Mesenchymal stem cell (in vitro differentiated cells and primary cell): ENCODE measurements around the gene JPT2.

Source experiments
- DNase-seq: peaks from one replicate; pipeline ENCODE4 v3.0.0-alpha.2; 2013
- H2AFZ ChIP-seq: one replicate; pipeline ENCODE4 v1.6.1; 2013; ENCODE audit warnings: low read depth, mild to moderate bottlenecking, control low read depth, inconsistent platforms, low read length, moderate library complexity
- H2AK5ac ChIP-seq: 2 replicates; pipeline ENCODE4 v1.6.1; 2013; ENCODE audit warnings: low read length, moderate library complexity, mild to moderate bottlenecking, inconsistent platforms; ENCODE audit not compliant: severe bottlenecking
- H2BK120ac ChIP-seq: one replicate; pipeline ENCODE4 v1.6.1; 2013; ENCODE audit warnings: low read depth, mild to moderate bottlenecking, inconsistent platforms, low read length, moderate library complexity
- H2BK12ac ChIP-seq, 2 experiments: one replicate each; pipeline ENCODE4 v1.6.1; 2013; ENCODE audit warnings: inconsistent platforms in 2 of 2, low read length in 2 of 2, mild to moderate bottlenecking in 2 of 2, moderate library complexity in 2 of 2, control low read depth in 1 of 2
- H2BK15ac ChIP-seq: one replicate; pipeline ENCODE4 v1.6.1; 2013; ENCODE audit warnings: mild to moderate bottlenecking, low read depth, inconsistent platforms; ENCODE audit not compliant: poor library complexity, severe bottlenecking
- H2BK5ac ChIP-seq: 2 replicates; pipeline ENCODE4 v1.6.1; 2013; ENCODE audit warnings: low read depth, mild to moderate bottlenecking, low read length, control low read depth, inconsistent platforms; ENCODE audit not compliant: poor library complexity, severe bottlenecking
- H3K14ac ChIP-seq, 2 experiments: one replicate each; pipeline ENCODE4 v1.6.1; 2013; ENCODE audit warnings: inconsistent platforms in 2 of 2, low read length in 2 of 2, control low read depth in 1 of 2, mild to moderate bottlenecking in 1 of 2, moderate library complexity in 1 of 2
- H3K18ac ChIP-seq, 2 experiments: one replicate each; pipeline ENCODE4 v1.6.1; 2013; ENCODE audit warnings: inconsistent platforms in 2 of 2, low read length in 2 of 2, control low read depth in 1 of 2, low read depth in 1 of 2, mild to moderate bottlenecking in 1 of 2
- H3K23ac ChIP-seq, 2 experiments: one replicate each; pipeline ENCODE4 v1.6.1; 2013; ENCODE audit warnings: inconsistent platforms in 2 of 2, low read length in 2 of 2, mild to moderate bottlenecking in 2 of 2, moderate library complexity in 2 of 2, control low read depth in 1 of 2
- H3K27ac ChIP-seq: 2 replicates; pipeline ENCODE4 v1.5.1; 2013; ENCODE audit warnings: mild to moderate bottlenecking, moderate library complexity, low read length, control low read depth, inconsistent platforms; ENCODE audit not compliant: poor library complexity, severe bottlenecking
- H3K27me3 ChIP-seq, 2 experiments: 2 replicates each; pipeline versions ENCODE4 v1.6.1 to v1.7.0; 2013; ENCODE audit warnings: low read length in 2 of 2, mild to moderate bottlenecking in 2 of 2, moderate library complexity in 2 of 2, control low read depth in 1 of 2, inconsistent platforms in 1 of 2; ENCODE audit not compliant: control insufficient read depth in 1 of 2, insufficient read depth in 1 of 2
- H3K36me3 ChIP-seq, 2 experiments: 2 replicates each; pipeline versions ENCODE4 v1.6.1 to v1.7.0; 2013; ENCODE audit warnings: low read length in 2 of 2, control low read depth in 1 of 2, inconsistent platforms in 1 of 2, low read depth in 1 of 2, mild to moderate bottlenecking in 1 of 2; ENCODE audit not compliant: insufficient read depth in 2 of 2, control insufficient read depth in 1 of 2
- H3K4ac ChIP-seq, 2 experiments: one replicate each; pipeline ENCODE4 v1.6.1; 2013; ENCODE audit warnings: inconsistent platforms in 2 of 2, low read length in 2 of 2, mild to moderate bottlenecking in 2 of 2, moderate library complexity in 2 of 2, control low read depth in 1 of 2, low read depth in 1 of 2
- H3K4me1 ChIP-seq: 2 replicates; pipeline ENCODE4 v1.6.1; 2013; ENCODE audit warnings: low read depth, low read length, control low read depth; ENCODE audit not compliant: control insufficient read depth, insufficient read depth
- H3K4me2 ChIP-seq: 2 replicates; pipeline ENCODE4 v1.6.1; 2013; ENCODE audit warnings: low read length, mild to moderate bottlenecking, inconsistent platforms; ENCODE audit not compliant: poor library complexity, severe bottlenecking
- H3K4me3 ChIP-seq, 2 experiments: 2 replicates each; pipeline versions ENCODE4 v1.5.1 to v1.7.0; 2013; ENCODE audit warnings: low read length in 2 of 2, mild to moderate bottlenecking in 2 of 2, control low read depth in 1 of 2, low read depth in 1 of 2; ENCODE audit not compliant: insufficient read depth in 1 of 2
- H3K79me1 ChIP-seq: replicated peaks from 2 replicates; pipeline ENCODE4 v1.6.1; 2013; ENCODE audit warnings: mild to moderate bottlenecking, control low read depth, low read length, inconsistent platforms; ENCODE audit not compliant: poor library complexity, severe bottlenecking
- H3K9ac ChIP-seq: 2 replicates; pipeline ENCODE4 v1.7.0; 2013; ENCODE audit warnings: mild to moderate bottlenecking, low read length, moderate library complexity
- H3K9me3 ChIP-seq: 2 replicates; pipeline ENCODE4 v1.7.0; 2013; ENCODE audit warnings: mild to moderate bottlenecking, low read length; ENCODE audit not compliant: control insufficient read depth
- H4K8ac ChIP-seq: one replicate; pipeline ENCODE4 v1.6.1; 2013; ENCODE audit warnings: inconsistent platforms, mild to moderate bottlenecking, low read length, moderate library complexity
- H4K91ac ChIP-seq: one replicate; pipeline ENCODE4 v1.6.1; 2013; ENCODE audit warnings: mild to moderate bottlenecking, low read length, inconsistent platforms
- WGBS: methylation state at CpG from one replicate; pipeline ENCODE4 v1.1.7; 2013; ENCODE audit warnings: mixed read lengths; 5-methylcytosine and 5-hydroxymethylcytosine counted together

JPT2 gene

DNA sequence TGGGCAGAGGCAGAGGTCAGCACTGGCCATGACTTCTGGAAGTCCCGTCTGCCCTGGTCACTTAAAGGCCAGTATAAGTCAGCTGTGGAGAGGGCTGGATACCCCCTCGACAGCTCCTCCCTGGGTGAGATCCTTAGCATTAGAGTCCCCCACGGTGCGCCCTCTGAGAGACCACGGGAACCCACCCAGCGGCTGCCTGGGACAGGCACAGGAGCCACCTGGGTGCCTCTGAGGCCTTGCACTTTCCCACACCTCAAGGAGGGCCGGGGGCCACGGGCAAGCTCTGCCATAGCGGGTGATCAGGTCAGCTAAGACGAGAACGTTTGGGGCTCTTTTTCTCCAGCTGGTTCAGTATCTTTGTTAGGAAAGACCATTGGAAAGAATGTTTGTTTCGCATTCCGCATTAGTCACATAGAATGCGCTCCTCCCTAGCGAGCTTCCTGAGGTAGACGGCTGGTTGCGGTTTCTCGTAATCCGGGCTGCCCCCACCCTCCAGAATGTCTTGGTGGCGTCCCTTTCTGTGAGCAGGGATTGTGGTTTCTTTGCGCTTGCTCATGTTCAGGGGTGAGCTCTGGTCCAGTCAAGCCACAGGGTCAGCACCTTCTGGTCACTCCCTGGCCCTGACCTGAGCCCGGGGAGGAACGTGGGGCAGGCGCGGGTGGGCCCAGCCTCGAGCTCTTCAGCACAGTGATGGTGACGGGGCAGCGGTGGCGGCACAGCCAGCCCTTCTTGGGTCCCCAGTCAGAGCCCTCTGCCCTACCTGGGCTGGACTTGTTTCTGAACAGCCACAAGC lies 68.0 kb downstream of the JPT2 start:
- peak overlapping the region; percentile 85 for H2AK5ac ChIP-seq
- peak overlapping the region; percentile 18 to 38 for H3K18ac ChIP-seq
- peak; percentile 90 for DNase-seq
- no peaks in the 10 kb centered on the region for H3K9me3 ChIP-seq
- peaks cover 75 to 80% of the 10 kb centered on the region in 2 experiments for H3K36me3 ChIP-seq
- H4K8ac ChIP-seq = no peak overlapping the region
- no peaks in the 10 kb centered on the region for H3K27me3 ChIP-seq
- peak overlapping the region in 1 of 2 experiments; percentile 49 for H2BK12ac ChIP-seq
- 83% methylated on average over 29 of the region's 29 CpGs for WGBS
- H2AFZ ChIP-seq = no peak overlapping the region
- peak overlapping the region; percentile 27 for H2BK120ac ChIP-seq
- peaks cover 40% of the 10 kb centered on the region for H3K79me1 ChIP-seq
- no peak overlapping the region for H3K4me3 ChIP-seq
- H3K27ac ChIP-seq = peak overlapping the region; percentile 99
- no peak overlapping the region for H2BK15ac ChIP-seq
- peak overlapping the region; percentile 54 for H2BK5ac ChIP-seq
- H3K4me1 ChIP-seq = peaks cover 22% of the 10 kb centered on the region
- H3K4ac ChIP-seq = peak overlapping the region in 1 of 2 experiments; percentile 25
- no peak overlapping the region for H3K14ac ChIP-seq
- H3K23ac ChIP-seq = no peak overlapping the region
- peak overlapping the region; percentile 84 for H4K91ac ChIP-seq
- H3K9ac ChIP-seq = no peak overlapping the region
- peak overlapping the region; percentile 29 for H3K4me2 ChIP-seq

DNA sequence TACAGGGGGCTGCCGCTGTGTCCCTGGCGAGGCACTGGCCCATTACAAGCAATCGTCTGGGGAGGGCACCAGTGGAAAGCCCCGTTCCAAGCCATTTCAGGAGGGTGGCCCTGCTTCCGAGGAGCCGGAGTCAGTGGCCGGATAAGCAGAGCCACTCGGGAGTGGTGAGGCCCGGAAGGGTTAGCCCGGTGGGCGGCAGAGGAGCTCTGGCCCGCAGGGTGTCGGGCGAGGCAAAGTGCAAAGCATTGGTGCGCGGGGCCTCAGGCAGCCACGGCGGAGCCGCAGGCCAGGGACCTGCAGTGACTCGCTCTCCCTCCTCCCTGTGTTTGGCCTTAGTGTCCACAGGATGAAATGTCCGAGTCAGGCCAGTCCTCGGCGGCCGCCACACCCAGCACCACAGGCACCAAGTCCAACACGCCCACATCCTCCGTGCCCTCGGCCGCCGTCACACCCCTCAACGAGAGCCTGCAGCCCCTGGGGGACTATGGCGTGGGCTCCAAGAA lies 68.7 kb downstream of the JPT2 start:
- Histone ChIP-seq H3K36me3 (peaks cover 79 to 80% of the 10 kb centered on the region in 2 experiments), H3K4me3 (no peak overlapping the region), H3K9ac (no peak overlapping the region), H2BK5ac (peak overlapping the region; percentile 54), H2BK120ac (peak overlapping the region; percentile 27), H2BK12ac (peak overlapping the region; percentile 8 to 49), H3K4me2 (peak overlapping the region; percentile 29), H2AFZ (no peak overlapping the region), H2BK15ac (no peak overlapping the region), H3K4me1 (peaks cover 22% of the 10 kb centered on the region), H3K18ac (peak overlapping the region in 1 of 2 experiments; percentile 38), H2AK5ac (peak overlapping the region; percentile 85), H4K91ac (peak overlapping the region; percentile 84), H3K4ac (peak overlapping the region in 1 of 2 experiments; percentile 25), H3K9me3 (no peaks in the 10 kb centered on the region), H3K27ac (peak overlapping the region; percentile 99), H3K23ac (no peak overlapping the region), H4K8ac (no peak overlapping the region), H3K14ac (no peak overlapping the region), H3K79me1 (peaks cover 34% of the 10 kb centered on the region), H3K27me3 (no peaks in the 10 kb centered on the region)
- peak; percentile 10 for DNase-seq
- 90% methylated on average over 29 of the region's 31 CpGs for WGBS

DNA sequence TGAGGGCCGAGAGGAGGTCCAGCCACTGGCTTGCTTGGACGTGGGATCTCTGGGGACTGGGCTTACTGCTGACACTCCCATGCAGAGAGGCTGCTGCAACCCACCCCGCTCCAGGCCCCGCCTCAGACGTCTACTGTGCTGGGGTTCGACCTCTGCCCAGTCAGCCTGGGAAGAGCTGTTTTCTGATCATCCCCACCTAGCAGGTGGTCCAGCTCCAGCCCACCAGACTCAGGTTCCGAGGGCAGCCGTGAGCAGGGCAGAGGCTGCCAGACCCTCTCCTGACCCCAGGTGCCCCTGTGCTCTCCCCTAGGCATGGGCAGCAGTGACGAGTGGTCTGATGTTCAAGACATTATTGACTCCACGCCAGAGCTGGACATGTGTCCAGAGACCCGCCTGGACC lies 69.9 kb downstream of the JPT2 start:
- H3K9ac ChIP-seq = no peak overlapping the region
- H3K36me3 ChIP-seq = peaks cover 82 to 86% of the 10 kb centered on the region in 2 experiments
- no peaks in the 10 kb centered on the region for H3K9me3 ChIP-seq
- no peak overlapping the region for H3K14ac ChIP-seq
- no peak overlapping the region for H3K4me2 ChIP-seq
- H2AK5ac ChIP-seq = no peak overlapping the region
- H3K18ac ChIP-seq = no peak overlapping the region
- H3K23ac ChIP-seq = no peak overlapping the region
- H2BK120ac ChIP-seq = no peak overlapping the region
- no peak overlapping the region for H2BK12ac ChIP-seq
- H3K4ac ChIP-seq = no peak overlapping the region
- H4K8ac ChIP-seq = no peak overlapping the region
- no peak overlapping the region for H2BK15ac ChIP-seq
- 97% methylated on average over 11 of the region's 11 CpGs for WGBS
- peaks cover 38% of the 10 kb centered on the region for H3K79me1 ChIP-seq
- no peak overlapping the region for H3K27ac ChIP-seq
- no peak overlapping the region for H2BK5ac ChIP-seq
- no peaks in the 10 kb centered on the region for H3K27me3 ChIP-seq
- H2AFZ ChIP-seq = no peak overlapping the region
- DNase-seq = no peak
- H3K4me3 ChIP-seq = peak overlapping the region in 1 of 2 experiments; percentile 33
- H3K4me1 ChIP-seq = peaks cover 22% of the 10 kb centered on the region
- H4K91ac ChIP-seq = peak overlapping the region; percentile 40
